ENCODE results near the gene RFNG. TPM values are rescaled to one million over a fixed set of nuclear protein-coding genes. Genes with fewer than 3 reads are reported as not detected.

Gene RFNG
- total RNA-seq, 1 experiment from 2014 or later, result 37.9 TPM

DNA sequence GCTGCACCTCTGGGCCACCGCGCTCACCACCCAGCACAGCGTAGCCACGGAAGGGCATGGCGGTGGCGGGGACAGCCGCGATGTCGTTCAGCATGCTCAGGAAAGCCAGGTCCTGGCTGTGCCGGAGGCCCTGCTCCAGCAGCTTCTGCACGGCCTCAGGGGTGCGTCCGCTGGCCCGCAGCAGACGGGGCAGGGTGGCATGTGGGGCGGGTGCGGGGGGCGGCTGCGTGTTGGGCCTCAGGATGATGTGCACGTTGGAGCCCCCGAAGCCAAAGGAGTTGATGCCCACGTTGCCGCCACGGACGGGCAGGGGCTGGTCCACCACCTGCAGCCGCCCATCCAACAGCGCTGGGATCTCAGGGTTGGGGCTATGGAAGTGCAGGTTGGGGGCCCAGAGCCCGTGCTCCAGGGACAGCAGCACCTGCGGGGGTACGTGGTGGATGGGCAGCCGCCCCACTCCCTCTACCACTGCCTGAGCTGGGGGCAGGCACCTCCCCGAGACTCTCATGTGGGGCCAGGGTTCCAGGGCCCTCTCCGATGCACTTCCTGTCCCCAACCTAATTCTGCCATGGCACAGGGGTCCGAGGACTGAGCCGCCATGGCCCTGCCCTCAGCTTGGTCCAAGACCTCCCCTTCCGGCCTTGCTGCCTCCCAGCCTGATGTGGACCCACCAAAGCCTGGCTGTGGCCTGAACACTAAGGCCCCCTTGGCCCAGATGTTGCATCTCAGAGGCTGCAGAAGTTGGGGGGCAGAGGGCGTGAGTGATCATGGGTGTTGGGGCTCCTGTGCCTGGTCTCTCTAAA is 39.9 kb upstream of the RFNG start:
- Mint-ChIP-seq H3K27ac (ENCODE audit: low read depth, unreplicated experiment) (no peak overlapping the region), H3K27me3 (ENCODE audit: insufficient read depth, unreplicated experiment) (no peaks in the 10 kb centered on the region), H3K4me1 (ENCODE audit: insufficient read depth, unreplicated experiment) (no peaks in the 10 kb centered on the region), H3K9me3 (ENCODE audit: unreplicated experiment) (no peaks in the 10 kb centered on the region), H3K36me3 (ENCODE audit: insufficient read depth, unreplicated experiment) (peaks cover 93% of the 10 kb centered on the region), H3K4me3 (ENCODE audit: unreplicated experiment) (no peak overlapping the region)
- ChIA-PET POLR2A (no interaction called here), CTCF (interaction anchor here (1.0 kb wide), 1 partner anchor 64 kb away, joined by 3 read pairs; no protein-coding TSS in a partner anchor)
- TF ChIP-seq, protein P1, sequence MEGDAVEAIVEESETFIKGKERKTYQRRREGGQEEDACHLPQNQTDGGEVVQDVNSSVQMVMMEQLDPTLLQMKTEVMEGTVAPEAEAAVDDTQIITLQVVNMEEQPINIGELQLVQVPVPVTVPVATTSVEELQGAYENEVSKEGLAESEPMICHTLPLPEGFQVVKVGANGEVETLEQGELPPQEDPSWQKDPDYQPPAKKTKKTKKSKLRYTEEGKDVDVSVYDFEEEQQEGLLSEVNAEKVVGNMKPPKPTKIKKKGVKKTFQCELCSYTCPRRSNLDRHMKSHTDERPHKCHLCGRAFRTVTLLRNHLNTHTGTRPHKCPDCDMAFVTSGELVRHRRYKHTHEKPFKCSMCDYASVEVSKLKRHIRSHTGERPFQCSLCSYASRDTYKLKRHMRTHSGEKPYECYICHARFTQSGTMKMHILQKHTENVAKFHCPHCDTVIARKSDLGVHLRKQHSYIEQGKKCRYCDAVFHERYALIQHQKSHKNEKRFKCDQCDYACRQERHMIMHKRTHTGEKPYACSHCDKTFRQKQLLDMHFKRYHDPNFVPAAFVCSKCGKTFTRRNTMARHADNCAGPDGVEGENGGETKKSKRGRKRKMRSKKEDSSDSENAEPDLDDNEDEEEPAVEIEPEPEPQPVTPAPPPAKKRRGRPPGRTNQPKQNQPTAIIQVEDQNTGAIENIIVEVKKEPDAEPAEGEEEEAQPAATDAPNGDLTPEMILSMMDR (IDR thresholded peaks at IDR 0.05; ENCODE audit: unreplicated experiment), result no peak
- no TSS peak for BruUV-seq (replicated peaks)
- intact Hi-C loops (cut with micrococcal nuclease), result loop anchor here (10.0 kb wide), 1 partner anchor 57 kb away; the partner anchor contains the start of genes DCXR and RAC3
- DNase-seq (ENCODE audit: unreplicated experiment), result no peak

DNA sequence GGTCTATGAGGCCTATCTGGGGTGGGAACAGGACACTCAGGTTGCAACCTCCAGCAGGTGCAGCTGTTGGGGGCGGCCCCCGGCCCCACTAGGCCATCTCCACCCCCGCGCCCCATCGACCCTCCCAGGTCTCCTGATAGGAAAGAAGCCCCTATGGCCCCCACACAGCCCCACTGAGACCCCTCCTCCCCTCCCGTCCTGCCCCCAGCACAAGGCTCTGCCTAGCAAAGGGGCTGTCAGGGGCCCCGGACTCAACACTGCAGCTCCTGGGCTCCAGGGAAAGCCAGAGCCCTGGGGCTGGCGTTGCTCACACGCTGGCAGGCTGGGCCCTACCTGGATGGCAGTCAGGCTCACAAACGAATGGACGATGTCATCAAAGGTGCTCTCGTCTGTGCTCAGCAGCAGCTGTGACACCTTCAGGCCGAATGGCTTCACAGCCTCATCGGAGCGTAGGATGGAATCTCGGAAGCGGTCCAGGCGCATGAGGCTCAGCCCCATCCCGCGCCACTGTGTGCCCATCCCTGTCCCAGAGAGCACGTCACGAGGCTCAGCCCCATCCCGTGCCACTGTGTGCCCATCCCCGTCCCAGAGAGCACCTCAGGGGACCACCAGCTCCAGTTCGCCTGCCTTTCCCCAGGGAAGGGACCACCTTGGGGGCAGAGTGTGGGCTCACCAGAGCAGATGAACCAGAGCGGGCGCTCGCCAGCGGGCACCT is 39.1 kb upstream of the RFNG start:
- ChIA-PET POLR2A (no interaction called here), CTCF (no interaction called here)
- BruUV-seq (replicated peaks), result no TSS peak

DNA sequence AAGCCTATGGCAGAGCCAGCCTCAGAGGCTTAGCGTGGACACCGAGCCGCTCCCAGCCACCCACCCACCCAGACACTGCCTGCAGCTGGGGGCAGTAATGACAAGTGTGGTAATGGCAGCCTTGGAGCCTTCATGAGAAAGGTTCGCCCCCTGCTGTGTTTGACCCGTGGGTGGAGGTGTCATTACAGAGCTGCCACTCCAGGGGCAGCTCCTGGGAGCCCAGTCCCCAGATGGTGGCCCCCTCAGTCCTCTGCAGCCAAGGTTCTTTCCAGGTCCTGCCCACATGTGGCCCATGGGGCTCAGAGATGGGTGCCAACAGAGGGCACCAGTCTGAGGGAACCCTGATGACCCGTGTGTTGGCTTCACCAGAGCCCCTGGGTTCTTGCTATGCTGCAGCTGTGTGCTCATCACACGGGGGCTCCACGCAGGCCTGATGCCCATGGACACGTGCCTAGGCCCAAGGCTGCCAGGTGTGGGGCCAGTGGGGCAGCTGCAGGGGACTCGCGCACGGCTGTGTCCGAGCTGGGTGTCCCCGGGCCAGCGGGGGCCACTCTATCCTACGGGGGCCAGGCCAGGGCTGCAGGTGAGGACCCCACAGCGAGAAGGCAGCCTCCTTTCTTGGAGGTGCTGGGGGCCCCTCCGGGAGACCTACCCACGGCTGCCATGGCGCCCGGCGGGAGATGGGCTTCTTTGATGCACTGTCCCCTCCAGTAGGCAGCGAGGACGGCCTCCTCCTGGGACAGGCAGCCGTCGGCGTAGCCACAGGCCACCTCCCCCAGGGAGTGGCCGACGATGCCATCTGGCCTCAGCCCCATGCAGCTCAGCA is 38.3 kb upstream of the RFNG start:
- H3K27me3 Mint-ChIP-seq (ENCODE audit: insufficient read depth, unreplicated experiment), result no peaks in the 10 kb centered on the region
- no TSS peak for BruUV-seq (replicated peaks)
- no peaks in the 10 kb centered on the region for H3K4me1 Mint-ChIP-seq (ENCODE audit: insufficient read depth, unreplicated experiment)
- H3K27ac Mint-ChIP-seq (ENCODE audit: low read depth, unreplicated experiment), result no peak overlapping the region
- ChIA-PET CTCF (interaction anchor here (0.7 kb wide), 1 partner anchor 130 kb away, joined by 3 read pairs; no protein-coding TSS in a partner anchor), POLR2A (interaction anchor here (1.3 kb wide), 1 partner anchor 10 kb away, joined by 6 read pairs; no protein-coding TSS in a partner anchor)
- H3K4me3 Mint-ChIP-seq (ENCODE audit: unreplicated experiment), result no peak overlapping the region
- DNase-seq (ENCODE audit: unreplicated experiment), result no peak
- TF ChIP-seq, protein P1 (IDR thresholded peaks at IDR 0.05; ENCODE audit: unreplicated experiment), result no peak
- intact Hi-C loops (cut with micrococcal nuclease), result loop anchor here (10.0 kb wide), 1 partner anchor 55 kb away; the partner anchor contains the start of genes DCXR and RAC3
- no peaks in the 10 kb centered on the region for H3K9me3 Mint-ChIP-seq (ENCODE audit: unreplicated experiment)
- H3K36me3 Mint-ChIP-seq (ENCODE audit: insufficient read depth, unreplicated experiment), result peaks cover 85% of the 10 kb centered on the region

More for the DNA sequence above, 39.1 kb upstream of the RFNG start:
- H3K27me3 Mint-ChIP-seq (ENCODE audit: insufficient read depth, unreplicated experiment), result no peaks in the 10 kb centered on the region
- no peaks in the 10 kb centered on the region for H3K4me1 Mint-ChIP-seq (ENCODE audit: insufficient read depth, unreplicated experiment)
- intact Hi-C loops (cut with micrococcal nuclease), result loop anchor here (10.0 kb wide), 1 partner anchor 56 kb away; the partner anchor contains the start of genes DCXR and RAC3
- no peaks in the 10 kb centered on the region for H3K9me3 Mint-ChIP-seq (ENCODE audit: unreplicated experiment)
- H3K4me3 Mint-ChIP-seq (ENCODE audit: unreplicated experiment), result no peak overlapping the region
- DNase-seq (ENCODE audit: unreplicated experiment), result no peak
- H3K27ac Mint-ChIP-seq (ENCODE audit: low read depth, unreplicated experiment), result no peak overlapping the region
- TF ChIP-seq, protein P1 (IDR thresholded peaks at IDR 0.05; ENCODE audit: unreplicated experiment), result no peak
- H3K36me3 Mint-ChIP-seq (ENCODE audit: insufficient read depth, unreplicated experiment), result peaks cover 86% of the 10 kb centered on the region
